ENCODE results near the gene TSPY10.
"Not testable (repeated sequence)": the region's sequence is repeated elsewhere in the genome, so short reads cannot be mapped to it uniquely, and the experiment has no call there.

The TSPY10 gene

GRCh38 chrY:9527580-9527979 lies at the start of gene TSPY10:
TSPY10 (plus strand) TSS chrY:9527880; CDS start chrY:9527926, 46 bp downstream.
- H4K20me1 ChIP-seq (ENCODE audit: insufficient read depth); H3K79me2 ChIP-seq (ENCODE audit: insufficient read depth, low read depth); H3K4me3 ChIP-seq (IDR thresholded peaks at IDR 0.05; ENCODE audit: insufficient read depth, low read depth, low read length); H3K9ac ChIP-seq; H3K27ac ChIP-seq; H3K36me3 ChIP-seq (ENCODE audit: insufficient read depth); H2AFZ ChIP-seq (ENCODE audit: low read depth); H3K4me2 ChIP-seq; H3K27me3 ChIP-seq (ENCODE audit: insufficient read depth, low read depth); H3K4me1 ChIP-seq (ENCODE audit: low read depth, poor library complexity, severe bottlenecking): not testable (repeated sequence)

GRCh38 chrY:9486967-9487366 lies 40.7 kb upstream of the TSPY10 start, which contains the start of gene TSPY9:
TSPY9 (plus strand) TSS chrY:9487267; CDS start chrY:9487313, 46 bp downstream.
- not testable (repeated sequence) for H4K20me1 ChIP-seq (ENCODE audit: insufficient read depth); H3K4me1 ChIP-seq (ENCODE audit: low read depth, poor library complexity, severe bottlenecking); H3K79me2 ChIP-seq (ENCODE audit: insufficient read depth, low read depth); H3K4me2 ChIP-seq; H2AFZ ChIP-seq (ENCODE audit: low read depth); H3K4me3 ChIP-seq (IDR thresholded peaks at IDR 0.05; ENCODE audit: insufficient read depth, low read depth, low read length); H3K27ac ChIP-seq; H3K36me3 ChIP-seq (ENCODE audit: insufficient read depth); H3K9ac ChIP-seq; H3K27me3 ChIP-seq (ENCODE audit: insufficient read depth, low read depth)

- H3K4me1 ChIP-seq (ENCODE audit: low read depth, poor library complexity, severe bottlenecking); H4K20me1 ChIP-seq (ENCODE audit: insufficient read depth); H3K27me3 ChIP-seq (ENCODE audit: insufficient read depth, low read depth); H3K27ac ChIP-seq; H2AFZ ChIP-seq (ENCODE audit: low read depth); H3K9ac ChIP-seq; H3K36me3 ChIP-seq (ENCODE audit: insufficient read depth); H3K79me2 ChIP-seq (ENCODE audit: insufficient read depth, low read depth); H3K4me2 ChIP-seq; H3K4me3 ChIP-seq (IDR thresholded peaks at IDR 0.05; ENCODE audit: insufficient read depth, low read depth, low read length): not testable (repeated sequence)
These were observed 23.3 kb upstream of the TSPY10 start for GRCh38 chrY:9504396-9504795.

GRCh38 chrY:9516287-9516686 lies 11.4 kb upstream of the TSPY10 start:
- H3K36me3 ChIP-seq (ENCODE audit: insufficient read depth); H3K4me1 ChIP-seq (ENCODE audit: low read depth, poor library complexity, severe bottlenecking); H2AFZ ChIP-seq (ENCODE audit: low read depth); H3K27ac ChIP-seq; H3K79me2 ChIP-seq (ENCODE audit: insufficient read depth, low read depth); H3K27me3 ChIP-seq (ENCODE audit: insufficient read depth, low read depth); H3K9ac ChIP-seq; H4K20me1 ChIP-seq (ENCODE audit: insufficient read depth); H3K4me2 ChIP-seq; H3K4me3 ChIP-seq (IDR thresholded peaks at IDR 0.05; ENCODE audit: insufficient read depth, low read depth, low read length): not testable (repeated sequence)
